ENCODE measurements around the gene CPEB2. TPM values are rescaled to one million over a fixed set of nuclear protein-coding genes. Genes with fewer than 3 reads are reported as not detected.

The CPEB2 gene
- total and polyA plus RNA-seq, 9 of the 15 experiments (the other 6 are each of a cell fraction or from before 2014, with no cell fraction given), result 0.39 to 3.0 (median 1.4) TPM

- TF ChIP-seq NR2F6 (CRISPR knock-in tag; IDR thresholded peaks at IDR 0.05) (no peak), NCOA1 (IDR thresholded peaks at IDR 0.05; ENCODE audit: low read depth) (no peak), TCF7L2 (IDR thresholded peaks at IDR 0.05; ENCODE audit: low read depth, low read length) (no peak), SETDB1 (IDR thresholded peaks at IDR 0.05; ENCODE audit: low read length) (no peak), C11orf30 (IDR thresholded peaks at IDR 0.05; ENCODE audit: low read depth) (peak; percentile 94), ZFP30 (CRISPR knock-in tag; IDR thresholded peaks at IDR 0.05; ENCODE audit: borderline replicate concordance) (no peak), MAFK (IDR thresholded peaks at IDR 0.05; ENCODE audit: low read length) (peak; percentile 96), SREBF2 (CRISPR knock-in tag; IDR thresholded peaks at IDR 0.05) (no peak), RHOXF2B (CRISPR knock-in tag; conservative IDR thresholded peaks at IDR 0.05) (no peak), CBX3 (IDR thresholded peaks at IDR 0.05; ENCODE audit: borderline replicate concordance in 1 of 2, low read length in 2 of 2) (no peak), HDAC6 (IDR thresholded peaks at IDR 0.05; ENCODE audit: low read depth, low read length) (no peak), MAFF (IDR thresholded peaks at IDR 0.05; ENCODE audit: low read length) (peak; percentile 96)
Measured at GRCh38 chr4:15088394-15089035, 86.2 kb downstream of the CPEB2 start (continued).

DNA sequence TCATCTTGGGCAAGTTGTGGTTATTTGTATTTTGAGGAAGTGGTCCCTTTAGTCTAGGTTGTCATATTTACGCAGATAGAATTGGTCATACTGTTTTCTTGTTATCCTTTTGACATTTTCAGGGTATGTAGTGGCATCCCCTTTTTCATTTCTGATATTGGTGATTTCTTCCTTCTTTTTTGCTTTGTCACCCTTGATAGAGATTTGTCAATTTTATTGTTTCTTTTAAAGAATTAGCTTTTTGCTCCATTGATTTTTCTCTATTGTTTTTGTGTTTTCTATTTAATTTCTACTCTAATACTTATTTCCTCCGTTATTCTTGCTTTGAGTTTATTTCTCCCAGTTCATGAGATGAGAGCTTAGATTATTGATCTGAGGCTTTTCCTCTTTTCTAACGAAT lies 87.7 kb downstream of the CPEB2 start:
- in situ Hi-C loops (cut with MboI) (no loop called here), intact Hi-C loops (cut with micrococcal nuclease) (loop anchor here (5.0 kb wide), 1 partner anchor 88 kb away; the partner anchor contains the start of gene CPEB2)
- Histone ChIP-seq H3K36me3 (ENCODE audit: control insufficient read depth, insufficient read depth, low read length) (no peaks in the 10 kb centered on the region), H3K79me2 (ENCODE audit: control insufficient read depth, insufficient read depth, low read length) (peaks cover 22% of the 10 kb centered on the region), H2AFZ (ENCODE audit: low read depth, low read length) (peak overlapping the region; percentile 70), H3K4me1 (replicated peaks in 1 of 2; ENCODE audit: control insufficient read depth in 2 of 2, insufficient read depth in 2 of 2, low read length in 2 of 2) (no peaks in the 10 kb centered on the region; a peak in 1 of 5 replicates), H3K27me3 (ENCODE audit: control insufficient read depth in 2 of 2, insufficient read depth in 2 of 2, low read length in 2 of 2) (no peaks in the 10 kb centered on the region), H3K9ac (ENCODE audit: insufficient read depth in 1 of 2, low read depth in 2 of 2, low read length in 2 of 2) (peak overlapping the region in 1 of 2 experiments; percentile 72; a peak in 2 of 4 replicates), H3K27ac (ENCODE audit: extremely low read depth, low read depth, low read length) (no peak overlapping the region; the same call in 2 of the 3 replicates), H3K4me3 (peak overlapping the region; percentile 32), H3K4me2 (ENCODE audit: insufficient read depth, low read length) (peak overlapping the region; percentile 78), H4K20me1 (replicated peaks; ENCODE audit: control insufficient read depth, insufficient read depth, low read length) (no peaks in the 10 kb centered on the region), H3K9me3 (replicated peaks; ENCODE audit: control insufficient read depth, insufficient read depth, low read depth, low read length) (no peaks in the 10 kb centered on the region), H3K9me1 (ENCODE audit: control insufficient read depth, insufficient read depth, low read length) (no peaks in the 10 kb centered on the region)
- ATAC-seq, result peak; percentile 46
- no peak for DNase-seq (ENCODE audit: extremely low read depth in 1 of 4, low spot score in 3 of 4)
- no TSS peak for BruUV-seq (replicated peaks)
- FAIRE-seq, result peak; percentile 46
- ChIA-PET CTCF (ENCODE audit: low intra/inter-chr PET ratio) (interaction anchor here (1.2 kb wide), 1 partner anchor 10 kb away, joined by 4 read pairs; no protein-coding TSS in a partner anchor), POLR2A (interaction anchor here (0.8 to 1.0 kb wide), 2 partner anchors 9 to 16 kb away, joined by 3 to 5 read pairs; no protein-coding TSS in a partner anchor)
- whole genome bisulfite sequencing (ENCODE audit: insufficient coverage, low coverage, missing lambda C conversion rate), result 2% methylated on average over 3 of the region's 3 CpGs
- TF ChIP-seq ZNF347 (CRISPR knock-in tag; IDR thresholded peaks at IDR 0.05; ENCODE audit: low read depth) (no peak), FOS (IDR thresholded peaks at IDR 0.05; ENCODE audit: extremely low read depth, insufficient read length) (no peak), ZNF316 (IDR thresholded peaks at IDR 0.05) (peak; percentile 70), ARID1B (IDR thresholded peaks at IDR 0.05) (no peak), ZNF124 (CRISPR knock-in tag; IDR thresholded peaks at IDR 0.05) (no peak), SPI1 (IDR thresholded peaks at IDR 0.05; ENCODE audit: borderline replicate concordance, low read depth, low read length) (peak; percentile 84), EZH2 (IDR thresholded peaks at IDR 0.05; ENCODE audit: borderline replicate concordance, low read depth, low read length) (no peak), NFE2 (IDR thresholded peaks at IDR 0.05; ENCODE audit: low read depth) (0 out of 2 replicates have a peak, but pooled peaks have one; percentile 8), ID3 (CRISPR knock-in tag; IDR thresholded peaks at IDR 0.05) (no peak), ID3 (tag; IDR thresholded peaks at IDR 0.05) (no peak), SRSF1 (IDR thresholded peaks at IDR 0.05; ENCODE audit: low read depth, low read length) (no peak)
